Fibroblast of mammary gland (primary cell): ENCODE results near the gene SMAD7.

Source experiments
- DNase-seq: peaks from one replicate; pipeline ENCODE4 v3.0.0-alpha.2; 2010; ENCODE audit warnings: low read depth
- H3K4me3 ChIP-seq: 2 replicates; pipeline ENCODE4 v1.5.1; 2011; ENCODE audit warnings: low read depth, mild to moderate bottlenecking, low read length, moderate library complexity; ENCODE audit not compliant: control insufficient read depth
- CTCF ChIP-seq: conservative IDR thresholded peaks from 2 replicates; pipeline ENCODE4 v1.5.1; 2011; ENCODE audit warnings: low read depth, low read length, inconsistent platforms; ENCODE audit not compliant: control insufficient read depth, insufficient read depth

Gene SMAD7

GRCh38 chr18:48950536-48951447 lies at the start of gene SMAD7:
SMAD7 (minus strand) TSS chr18:48950965; CDS start chr18:48950424, 541 bp downstream.
- H3K4me3 ChIP-seq: peak within 1 kb of the TSS; percentile 69
- no peak for DNase-seq
- no peak for TF ChIP-seq CTCF

- no peak for TF ChIP-seq CTCF
- no peak for DNase-seq
- H3K4me3 ChIP-seq: no peak overlapping the region
These were observed 48.8 kb upstream of the SMAD7 start for GRCh38 chr18:48999569-48999968.

- DNase-seq: peak; percentile 94
- TF ChIP-seq CTCF: no peak
- no peak overlapping the region for H3K4me3 ChIP-seq
These were observed 47.4 kb upstream of the SMAD7 start for GRCh38 chr18:48997985-48998831.

- TF ChIP-seq CTCF: no peak
- H3K4me3 ChIP-seq: no peak overlapping the region
- DNase-seq: no peak
These were observed 46.9 kb upstream of the SMAD7 start for GRCh38 chr18:48997681-48997984.

- no peak for TF ChIP-seq CTCF
- no peak overlapping the region for H3K4me3 ChIP-seq
- DNase-seq: peak; percentile 70
These were observed 46.2 kb upstream of the SMAD7 start for GRCh38 chr18:48996901-48997463.

DNA sequence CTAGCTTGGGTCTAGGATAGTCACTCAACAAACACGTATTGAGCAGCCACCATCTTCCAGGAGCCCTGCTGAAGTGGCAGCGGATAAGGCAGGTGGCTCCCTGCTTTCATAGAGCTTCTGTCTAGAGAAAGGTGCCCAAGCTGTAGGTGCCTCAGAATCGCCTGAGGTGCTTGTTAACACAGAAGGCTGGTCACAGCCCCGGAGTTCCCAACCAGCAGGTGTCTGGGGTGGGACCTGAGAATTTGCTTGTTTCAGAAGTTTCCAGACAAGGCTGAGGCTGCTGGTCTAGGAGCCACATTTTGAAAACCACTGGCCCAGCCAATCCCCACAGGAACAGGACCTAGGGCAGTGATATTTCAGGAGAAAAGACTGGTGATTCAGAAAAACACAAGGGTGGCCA lies 45.3 kb upstream of the SMAD7 start:
- TF ChIP-seq CTCF: no peak
- no peak for DNase-seq

More for the DNA sequence above, 45.3 kb upstream of the SMAD7 start:
- H3K4me3 ChIP-seq: no peak overlapping the region
